GM21576 (cell line): ENCODE measurements around the gene TPRG1L.

Source experiments
- ATAC-seq: cut with Tn5 transposase; IDR thresholded peaks from one replicate; pipeline ENCODE4 v1.9.1; 2021; ENCODE audit warnings: mild to moderate bottlenecking, moderate library complexity; ENCODE audit not compliant: unreplicated experiment

TPRG1L gene

DNA sequence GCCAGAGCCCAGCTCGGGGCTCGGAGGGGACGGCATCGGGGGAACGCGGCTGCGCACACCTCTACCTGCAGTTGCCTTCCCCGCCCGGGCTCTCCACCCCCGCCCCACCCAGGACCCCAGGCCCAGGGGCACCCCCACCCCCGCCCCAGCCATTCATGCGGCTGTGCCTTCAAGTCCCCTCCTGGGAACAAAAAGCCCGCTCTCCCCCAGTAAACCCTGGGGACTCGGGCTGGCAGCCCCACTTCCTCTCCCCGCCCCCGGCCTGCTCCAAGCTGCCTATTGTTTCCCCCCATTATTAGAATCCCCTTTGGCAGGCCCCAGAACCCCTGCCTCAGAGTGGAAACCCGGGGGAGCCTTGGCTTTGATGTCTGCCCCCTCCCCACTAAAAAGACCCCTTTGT lies 31.5 kb upstream of the TPRG1L start:
- ATAC-seq, result no peak

GRCh38 chr1:3593745-3594144 lies 31.1 kb upstream of the TPRG1L start:
- no peak for ATAC-seq

GRCh38 chr1:3594706-3595377 lies 30.0 kb upstream of the TPRG1L start:
- ATAC-seq, result no peak

DNA sequence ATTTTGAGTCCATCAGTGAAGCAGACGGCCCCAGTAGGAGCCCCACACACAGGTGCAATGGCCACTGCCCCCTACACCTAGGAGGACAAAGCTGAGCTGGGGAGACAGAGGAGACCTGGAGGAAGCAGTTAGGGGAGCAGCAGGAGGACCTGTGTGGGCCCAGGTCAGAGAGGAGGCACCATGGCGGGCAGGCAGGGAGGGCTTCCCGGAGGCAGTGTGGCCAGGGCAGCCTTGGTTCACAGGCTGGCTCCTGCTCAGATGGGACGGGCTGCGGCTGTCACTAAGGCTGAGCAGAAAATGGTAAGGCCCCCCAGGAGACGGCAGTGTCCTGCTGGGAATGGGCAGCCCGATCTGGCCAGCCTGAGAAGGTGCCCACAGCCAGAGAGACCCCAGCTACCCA lies 28.9 kb upstream of the TPRG1L start:
- ATAC-seq, result no peak

DNA sequence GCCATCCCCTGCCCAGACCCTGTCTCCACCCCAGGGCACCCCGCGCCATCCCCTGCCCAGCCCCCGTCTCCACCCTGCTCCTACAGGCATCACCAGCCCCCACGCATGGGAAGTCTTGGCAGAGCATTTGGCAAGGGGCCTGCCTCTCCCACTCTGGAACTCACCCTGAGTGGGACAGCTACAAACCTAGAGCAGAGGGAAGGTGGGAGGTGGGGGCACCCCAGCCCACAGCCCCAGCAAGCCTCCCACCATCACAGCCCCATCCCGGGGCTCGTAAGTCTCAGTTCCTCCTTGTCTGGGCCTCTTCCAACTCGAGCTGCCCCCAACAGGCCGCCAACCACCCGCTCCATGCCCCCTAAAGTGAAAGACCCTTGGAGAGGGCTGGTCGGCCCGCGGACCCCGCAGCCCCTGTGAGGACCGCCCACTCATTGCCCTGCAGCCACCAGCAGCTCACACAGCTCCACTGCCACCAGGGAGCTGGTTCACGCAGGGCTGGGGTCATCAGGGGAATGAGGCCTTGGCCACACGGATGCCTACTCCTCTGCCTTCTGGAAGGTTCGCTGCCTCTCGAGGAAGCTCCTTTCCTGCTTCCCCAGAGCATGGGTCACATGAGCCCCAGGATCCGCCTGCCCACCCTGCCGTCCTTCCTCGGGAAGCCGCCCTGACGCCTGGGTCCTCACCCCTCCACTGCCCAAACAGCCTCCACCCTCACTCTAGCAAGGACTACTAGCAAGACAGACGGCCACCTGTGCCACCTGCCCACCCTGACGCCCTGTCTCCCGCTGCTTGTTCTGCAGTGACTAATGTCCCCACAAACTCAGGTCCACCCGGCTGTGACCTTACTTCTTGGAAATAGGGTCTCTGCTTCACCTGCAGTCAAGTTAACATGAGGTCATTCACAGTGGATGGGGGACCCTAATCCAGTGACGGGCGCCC lies 27.9 kb upstream of the TPRG1L start:
- ATAC-seq, result no peak

DNA sequence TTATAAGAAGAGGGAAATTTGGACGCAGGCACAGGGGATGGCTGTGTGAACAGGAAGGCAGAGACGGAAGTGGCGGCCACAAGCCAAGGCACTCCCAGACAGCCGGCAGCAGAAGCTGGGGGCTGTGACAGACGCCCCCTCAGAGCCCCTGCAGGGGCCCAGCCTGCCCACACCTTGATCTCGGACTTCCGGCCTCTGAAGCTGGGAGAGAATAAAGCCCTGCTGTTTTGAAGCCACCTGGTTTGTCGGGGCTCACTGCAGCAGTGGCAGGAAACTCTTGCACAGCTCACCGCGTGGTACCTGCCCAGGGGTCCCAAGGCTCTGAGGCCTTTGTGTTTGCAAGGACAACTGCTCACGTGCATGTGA lies 27.2 kb upstream of the TPRG1L start:
- ATAC-seq, result no peak

DNA sequence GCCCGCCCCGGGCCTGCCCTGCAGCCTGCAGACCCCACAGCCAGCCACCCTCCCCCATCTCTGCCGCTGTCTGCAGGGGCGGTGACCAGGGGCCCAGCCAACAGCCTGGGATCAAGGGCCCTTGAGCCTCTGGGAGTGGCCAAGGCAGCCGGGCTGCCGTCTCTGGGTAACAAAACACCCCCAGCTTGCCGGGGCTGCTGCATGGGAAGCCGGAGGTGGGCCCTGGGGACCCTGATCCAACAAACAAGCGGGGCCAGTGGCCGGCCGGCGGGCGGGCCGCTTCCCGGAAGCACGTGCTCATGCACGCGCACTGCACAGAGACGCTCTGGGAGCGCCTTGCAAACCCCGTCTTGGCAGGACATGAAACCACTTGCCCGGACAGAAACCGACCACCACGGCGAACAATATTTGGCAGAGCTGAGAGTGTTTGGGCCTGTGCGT lies 26.7 kb upstream of the TPRG1L start:
- no peak for ATAC-seq

GRCh38 chr1:3598522-3599285 lies 26.1 kb upstream of the TPRG1L start:
- ATAC-seq, result no peak

DNA sequence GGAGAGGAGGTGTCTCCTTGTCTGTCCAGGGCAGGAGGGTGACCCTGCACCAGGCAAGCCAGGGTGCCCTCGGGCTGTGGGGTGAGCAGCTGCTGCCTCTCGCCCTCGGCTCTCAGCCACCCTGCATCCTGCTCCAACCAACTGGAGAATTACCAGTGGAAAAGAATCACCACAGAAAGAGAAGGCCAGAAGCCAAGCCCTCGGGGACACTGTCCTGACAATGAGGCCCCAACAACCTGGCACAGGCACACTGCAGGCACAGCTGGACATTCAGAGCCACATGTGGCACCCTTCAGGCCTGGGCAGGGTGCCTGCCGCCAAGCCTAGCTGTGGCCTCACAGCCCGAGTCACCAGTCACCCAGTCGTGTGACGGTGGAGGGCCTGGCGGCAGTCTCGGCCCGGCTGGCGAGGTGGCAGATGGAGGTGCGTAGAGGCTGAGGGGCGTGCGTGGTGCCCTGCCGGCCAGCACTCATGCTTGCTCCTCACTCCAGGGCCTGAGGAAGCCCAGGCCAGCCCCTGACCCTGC lies 25.5 kb upstream of the TPRG1L start:
- ATAC-seq, result no peak

- no peak for ATAC-seq
Observed at GRCh38 chr1:3599816-3600215, 25.0 kb upstream of the TPRG1L start.

- no peak for ATAC-seq
Observed at GRCh38 chr1:3600354-3600753, 24.5 kb upstream of the TPRG1L start.

GRCh38 chr1:3601743-3602142 lies 23.1 kb upstream of the TPRG1L start:
- ATAC-seq, result no peak

DNA sequence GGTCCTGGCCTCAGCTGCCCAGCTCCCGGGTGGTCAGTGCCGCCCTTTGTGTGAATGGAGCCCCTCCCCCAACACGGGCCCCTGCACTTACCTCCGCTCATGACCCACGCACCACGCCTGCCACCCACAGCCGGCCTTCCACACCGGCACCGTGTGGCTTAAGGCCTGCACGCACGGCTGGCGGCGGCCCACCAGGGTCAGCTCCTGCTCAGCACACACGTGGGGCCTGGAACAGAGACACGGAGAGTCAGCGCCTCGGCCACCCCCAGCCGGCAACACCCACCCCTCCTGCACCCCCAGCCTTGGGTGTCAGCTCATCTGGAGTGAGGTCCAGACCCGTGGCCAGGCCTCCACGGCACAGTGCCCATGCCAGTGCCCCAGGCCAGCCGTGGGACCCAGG lies 22.4 kb upstream of the TPRG1L start:
- no peak for ATAC-seq

DNA sequence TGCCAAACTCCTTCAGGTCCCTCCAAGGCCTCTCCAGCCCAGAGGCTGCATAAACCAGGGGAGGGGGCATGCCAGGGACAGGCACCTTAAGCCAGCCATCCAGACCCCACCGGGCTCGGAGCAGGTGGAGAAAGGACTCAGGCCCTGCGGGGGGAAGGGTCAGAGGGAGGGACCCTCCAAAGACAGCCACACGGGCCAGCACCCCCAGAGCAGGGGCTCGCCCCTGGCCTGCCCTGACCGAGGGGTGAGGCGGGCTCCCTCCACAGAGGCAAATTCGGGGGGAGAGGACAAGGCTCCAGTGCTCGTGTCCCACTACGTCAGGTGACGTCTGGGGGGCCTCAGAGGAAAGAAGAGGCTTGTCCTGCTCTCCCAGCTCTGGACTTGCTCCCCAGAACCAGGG lies 21.7 kb upstream of the TPRG1L start:
- ATAC-seq, result no peak

DNA sequence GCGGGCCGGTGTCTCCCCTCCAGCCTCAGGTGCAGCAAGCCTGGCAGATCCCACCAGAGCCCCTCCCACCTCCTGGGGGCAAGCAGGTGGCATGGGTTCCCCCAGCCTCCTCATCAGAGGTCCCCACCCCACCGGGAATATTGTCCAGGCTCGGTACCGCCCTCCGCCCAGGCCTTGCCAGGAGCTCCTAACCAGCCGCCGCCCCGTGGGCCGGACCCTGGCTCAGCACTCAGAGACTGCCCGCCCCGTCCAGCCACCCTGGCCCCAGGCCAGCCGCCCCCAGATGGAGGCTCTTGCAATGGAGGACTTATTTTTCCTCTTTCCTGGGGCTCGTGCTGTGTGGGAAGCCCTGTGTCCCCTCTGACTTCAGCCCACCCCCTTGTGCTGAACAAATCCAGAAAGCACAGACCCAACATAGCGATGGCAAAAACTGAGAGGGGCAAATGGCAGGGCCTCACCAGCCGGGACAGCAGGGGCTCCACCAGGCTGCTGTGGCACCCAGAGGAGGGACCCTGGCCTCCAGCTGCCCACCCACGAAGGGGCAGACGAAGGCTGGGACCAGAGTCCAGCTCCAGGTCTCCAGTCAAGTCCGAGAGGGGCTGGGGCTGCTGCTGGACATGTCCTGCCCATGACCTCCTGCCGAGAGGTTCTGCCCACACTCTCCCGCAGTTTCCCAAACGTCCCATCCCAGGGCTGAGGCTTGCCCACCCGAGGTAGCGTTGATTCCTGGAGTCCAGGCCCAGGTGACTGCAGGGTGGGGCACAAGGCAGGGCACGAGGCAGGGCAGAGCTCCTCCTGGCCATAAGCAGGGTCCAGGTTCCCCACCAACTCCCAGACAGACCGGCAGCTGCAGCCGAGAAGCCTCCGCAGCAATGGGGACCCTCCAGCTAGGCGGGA lies 21.0 kb upstream of the TPRG1L start:
- no peak for ATAC-seq

DNA sequence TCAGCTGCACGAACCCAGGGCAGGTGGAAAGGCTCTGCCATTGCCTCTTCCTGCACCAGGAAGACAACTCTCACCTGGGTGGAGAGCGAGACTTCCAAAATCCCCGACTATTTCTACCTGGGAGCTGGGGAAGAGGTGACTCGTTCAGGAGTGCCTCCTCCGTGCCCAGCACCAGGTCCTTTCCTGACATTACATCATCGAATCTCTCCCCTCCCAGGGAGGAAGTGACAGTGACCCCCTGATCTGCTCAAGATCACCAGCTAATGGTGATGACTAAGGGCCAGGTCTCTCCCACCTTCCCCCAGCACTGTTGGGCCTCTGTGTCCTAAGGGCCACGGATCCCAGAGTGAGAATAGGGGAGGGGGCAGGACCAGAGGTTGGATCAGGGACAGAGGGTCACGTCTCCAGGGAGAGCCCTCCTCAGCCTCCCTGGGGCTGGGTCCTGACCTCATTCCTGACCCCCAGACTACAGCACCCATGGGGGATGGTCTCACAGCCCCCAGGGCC lies 20.3 kb upstream of the TPRG1L start:
- no peak for ATAC-seq

GRCh38 chr1:3604997-3605823 lies 19.6 kb upstream of the TPRG1L start:
- no peak for ATAC-seq

DNA sequence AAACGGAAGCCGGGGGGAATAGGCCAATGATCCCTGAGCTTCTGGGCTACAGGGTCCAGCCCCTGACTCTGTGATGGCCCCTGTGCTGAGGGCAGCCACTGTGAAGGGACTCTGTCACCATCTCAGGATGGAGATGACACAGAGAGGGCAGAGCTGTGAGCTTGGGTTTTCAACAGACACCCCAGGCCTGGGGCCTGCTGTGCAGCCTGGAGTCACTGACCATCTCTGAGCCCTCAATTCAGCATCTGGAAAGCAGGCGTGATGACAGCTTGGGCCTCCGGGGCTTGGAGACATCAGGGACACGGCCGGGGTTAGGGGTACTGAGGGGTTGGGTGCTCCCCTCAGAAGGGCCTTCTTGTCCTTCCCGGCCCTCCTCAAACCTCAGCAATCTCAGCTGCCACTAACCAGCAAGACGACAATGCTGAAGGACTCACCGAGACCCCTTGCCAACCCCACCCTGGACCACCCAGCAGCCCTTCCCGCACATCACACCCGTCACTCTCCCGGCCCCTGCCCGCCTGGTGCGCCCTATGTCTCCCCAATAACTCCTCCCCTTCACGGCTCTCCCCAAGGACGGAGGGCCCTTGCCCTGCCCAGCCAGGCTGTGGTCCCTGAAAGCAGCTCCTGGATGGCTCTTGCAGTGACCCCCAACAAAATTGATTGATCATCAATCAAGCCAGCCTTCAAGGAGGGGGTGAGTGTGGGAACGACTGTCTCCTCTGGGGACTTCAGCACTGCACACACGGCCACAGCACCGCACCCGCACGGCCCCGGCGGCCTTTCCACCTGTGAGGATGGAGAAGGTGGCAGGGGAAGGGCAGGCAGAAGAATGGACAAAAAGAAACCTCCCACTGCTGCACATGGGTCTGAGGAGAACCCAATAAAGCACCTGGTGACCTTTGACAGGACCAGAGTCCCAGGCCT lies 17.8 kb upstream of the TPRG1L start:
- ATAC-seq, result no peak
